ENCODE data around the gene ZFAND2B. TPM values are rescaled to one million over a fixed set of nuclear protein-coding genes. Genes with fewer than 3 reads are reported as not detected.

Gene ZFAND2B
- total RNA-seq, 1 experiment from 2014 or later, result 31.4 TPM

DNA sequence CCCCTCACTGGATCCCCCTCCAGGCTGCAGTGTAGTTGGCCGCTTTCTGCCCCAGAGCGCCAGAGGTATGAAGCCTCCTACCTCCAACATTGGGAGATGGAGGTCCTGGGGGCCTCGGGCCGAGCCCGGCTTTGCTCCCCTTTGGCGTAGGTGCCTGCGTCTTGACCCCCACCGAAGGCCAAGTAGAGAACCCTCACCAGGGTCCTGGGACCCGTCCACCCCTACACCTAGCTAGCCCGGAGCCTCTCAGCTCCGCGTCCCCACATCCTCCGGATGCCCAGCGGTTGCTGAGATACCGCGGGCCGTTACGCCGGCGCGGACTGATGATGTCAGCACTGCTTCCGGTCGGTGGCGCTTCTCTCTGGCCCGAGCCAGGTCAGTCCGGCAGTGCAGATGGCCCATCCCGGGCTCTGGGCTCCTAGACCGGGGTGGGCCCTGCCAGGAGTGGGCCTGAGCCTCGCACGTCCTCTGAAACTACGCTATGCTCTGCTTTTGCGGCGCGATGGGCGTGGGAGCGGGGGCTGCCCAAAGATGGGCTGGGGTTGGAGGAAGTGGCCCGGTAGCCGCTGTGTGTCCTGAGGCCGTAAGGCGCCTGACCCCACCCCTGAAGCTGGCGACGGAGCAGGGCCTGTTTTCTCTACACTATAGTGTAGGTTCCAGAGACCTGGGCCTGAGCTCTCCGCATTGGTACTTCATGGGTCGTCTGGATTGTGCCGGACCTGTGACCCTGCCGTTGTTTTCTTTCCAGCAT is 38.7 kb downstream of the ZFAND2B start, which contains the start of the genes GLB1L and STK16:
TSS of gene GLB1L (minus strand) at position 297 of the 751 bp plus-strand sequence. CDS start 1,871 bp downstream, outside the sequence.
TSS of gene STK16 (plus strand) at position 332 of the 751 bp plus-strand sequence. CDS start 521 bp downstream, outside the sequence.
- ChIA-PET RAD21 (ENCODE audit: low non-redundant PET in 1 of 2, low total read pairs in 2 of 2, uncharacterized antibody in 2 of 2, unreplicated experiment in 2 of 2) (no interaction called here), CTCF (interaction anchor here (0.6 to 2.6 kb wide), 4 partner anchors 34 to 598 kb away, joined by 3 to 19 read pairs (median 3); partner anchors contain the start of gene DNAJB2), POLR2A (interaction anchor here (0.8 to 2.5 kb wide), 4 partner anchors 9 to 29 kb away, joined by 3 to 8 read pairs (median 7); partner anchors contain the start of genes ANKZF1, ATG9A and TUBA4A)
- Histone ChIP-seq H3K4me3 (replicated peaks in 1 of 2; ENCODE audit: low read depth in 1 of 2, low read length in 2 of 2) (peak within 1 kb of the TSS; percentile 80 to 96), H3K4me1 (ENCODE audit: control insufficient read depth in 1 of 2, insufficient read depth in 2 of 2, low read length in 2 of 2) (peaks cover 27 to 39% of the 10 kb centered on the region in 2 experiments), H3K9me3 (ENCODE audit: control insufficient read depth in 1 of 2, insufficient read depth in 1 of 2, low read depth in 1 of 2, low read length in 2 of 2) (no peaks in the 10 kb centered on the region), H2AFZ (ENCODE audit: low read depth, low read length, poor library complexity, severe bottlenecking) (peak within 1 kb of the TSS; percentile 17), H3K9me2 (ENCODE audit: insufficient read depth) (no peaks in the 10 kb centered on the region), H4K20me1 (ENCODE audit: insufficient read depth) (no peaks in the 10 kb centered on the region), H3K9ac (ENCODE audit: low read length) (peak within 1 kb of the TSS; percentile 82), H3K4me2 (ENCODE audit: low read length) (peak within 1 kb of the TSS; percentile 87), H3K27me3 (ENCODE audit: insufficient read depth, low read length) (no peaks in the 10 kb centered on the region), H3K27ac (ENCODE audit: low read depth, low read length) (peak within 1 kb of the TSS; percentile 79), H3K79me2 (ENCODE audit: insufficient read depth, low read length) (peaks cover 14% of the 10 kb centered on the region; the same call in 1 of the 2 replicates), H3K36me3 (ENCODE audit: control insufficient read depth in 1 of 2, insufficient read depth in 2 of 2, low read length in 2 of 2) (peaks cover 0 to 5% of the 10 kb centered on the region in 2 experiments; a peak in 2 of 4 replicates)
- intact Hi-C loops (cut with micrococcal nuclease), result no loop called here
- BruUV-seq (replicated peaks), result TSS peak; percentile 77
- DNase-seq (ENCODE audit: low read depth, low spot score) (peak; percentile 83), ATAC-seq (peak; percentile 90)
- no peak for TF ChIP-seq ZNF274 (IDR thresholded peaks at IDR 0.05; ENCODE audit: low read depth, low read length)
- TF ChIP-seq, protein P1, sequence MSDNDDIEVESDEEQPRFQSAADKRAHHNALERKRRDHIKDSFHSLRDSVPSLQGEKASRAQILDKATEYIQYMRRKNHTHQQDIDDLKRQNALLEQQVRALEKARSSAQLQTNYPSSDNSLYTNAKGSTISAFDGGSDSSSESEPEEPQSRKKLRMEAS (IDR thresholded peaks at IDR 0.05), result no peak
- TF ChIP-seq ELF1 (IDR thresholded peaks at IDR 0.05; ENCODE audit: borderline replicate concordance, low read depth), result no peak
- no peak for TF ChIP-seq TCF7L2 (IDR thresholded peaks at IDR 0.05; ENCODE audit: borderline replicate concordance, extremely low read depth, insufficient read depth, insufficient read length)
- TF ChIP-seq, protein P2, sequence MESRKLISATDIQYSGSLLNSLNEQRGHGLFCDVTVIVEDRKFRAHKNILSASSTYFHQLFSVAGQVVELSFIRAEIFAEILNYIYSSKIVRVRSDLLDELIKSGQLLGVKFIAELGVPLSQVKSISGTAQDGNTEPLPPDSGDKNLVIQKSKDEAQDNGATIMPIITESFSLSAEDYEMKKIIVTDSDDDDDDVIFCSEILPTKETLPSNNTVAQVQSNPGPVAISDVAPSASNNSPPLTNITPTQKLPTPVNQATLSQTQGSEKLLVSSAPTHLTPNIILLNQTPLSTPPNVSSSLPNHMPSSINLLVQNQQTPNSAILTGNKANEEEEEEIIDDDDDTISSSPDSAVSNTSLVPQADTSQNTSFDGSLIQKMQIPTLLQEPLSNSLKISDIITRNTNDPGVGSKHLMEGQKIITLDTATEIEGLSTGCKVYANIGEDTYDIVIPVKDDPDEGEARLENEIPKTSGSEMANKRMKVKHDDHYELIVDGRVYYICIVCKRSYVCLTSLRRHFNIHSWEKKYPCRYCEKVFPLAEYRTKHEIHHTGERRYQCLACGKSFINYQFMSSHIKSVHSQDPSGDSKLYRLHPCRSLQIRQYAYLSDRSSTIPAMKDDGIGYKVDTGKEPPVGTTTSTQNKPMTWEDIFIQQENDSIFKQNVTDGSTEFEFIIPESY (IDR thresholded peaks at IDR 0.05; ENCODE audit: extremely low read depth, insufficient replicate concordance, low read length), result peak; percentile 25
- TF ChIP-seq, protein P3, sequence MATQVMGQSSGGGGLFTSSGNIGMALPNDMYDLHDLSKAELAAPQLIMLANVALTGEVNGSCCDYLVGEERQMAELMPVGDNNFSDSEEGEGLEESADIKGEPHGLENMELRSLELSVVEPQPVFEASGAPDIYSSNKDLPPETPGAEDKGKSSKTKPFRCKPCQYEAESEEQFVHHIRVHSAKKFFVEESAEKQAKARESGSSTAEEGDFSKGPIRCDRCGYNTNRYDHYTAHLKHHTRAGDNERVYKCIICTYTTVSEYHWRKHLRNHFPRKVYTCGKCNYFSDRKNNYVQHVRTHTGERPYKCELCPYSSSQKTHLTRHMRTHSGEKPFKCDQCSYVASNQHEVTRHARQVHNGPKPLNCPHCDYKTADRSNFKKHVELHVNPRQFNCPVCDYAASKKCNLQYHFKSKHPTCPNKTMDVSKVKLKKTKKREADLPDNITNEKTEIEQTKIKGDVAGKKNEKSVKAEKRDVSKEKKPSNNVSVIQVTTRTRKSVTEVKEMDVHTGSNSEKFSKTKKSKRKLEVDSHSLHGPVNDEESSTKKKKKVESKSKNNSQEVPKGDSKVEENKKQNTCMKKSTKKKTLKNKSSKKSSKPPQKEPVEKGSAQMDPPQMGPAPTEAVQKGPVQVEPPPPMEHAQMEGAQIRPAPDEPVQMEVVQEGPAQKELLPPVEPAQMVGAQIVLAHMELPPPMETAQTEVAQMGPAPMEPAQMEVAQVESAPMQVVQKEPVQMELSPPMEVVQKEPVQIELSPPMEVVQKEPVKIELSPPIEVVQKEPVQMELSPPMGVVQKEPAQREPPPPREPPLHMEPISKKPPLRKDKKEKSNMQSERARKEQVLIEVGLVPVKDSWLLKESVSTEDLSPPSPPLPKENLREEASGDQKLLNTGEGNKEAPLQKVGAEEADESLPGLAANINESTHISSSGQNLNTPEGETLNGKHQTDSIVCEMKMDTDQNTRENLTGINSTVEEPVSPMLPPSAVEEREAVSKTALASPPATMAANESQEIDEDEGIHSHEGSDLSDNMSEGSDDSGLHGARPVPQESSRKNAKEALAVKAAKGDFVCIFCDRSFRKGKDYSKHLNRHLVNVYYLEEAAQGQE (IDR thresholded peaks at IDR 0.05; ENCODE audit: low read depth), result no peak
- TF ChIP-seq SP1 (IDR thresholded peaks at IDR 0.05; ENCODE audit: low read depth), result no peak
- TF ChIP-seq CBX3 (IDR thresholded peaks at IDR 0.05; ENCODE audit: low read depth), result no peak
- TF ChIP-seq, protein P4, sequence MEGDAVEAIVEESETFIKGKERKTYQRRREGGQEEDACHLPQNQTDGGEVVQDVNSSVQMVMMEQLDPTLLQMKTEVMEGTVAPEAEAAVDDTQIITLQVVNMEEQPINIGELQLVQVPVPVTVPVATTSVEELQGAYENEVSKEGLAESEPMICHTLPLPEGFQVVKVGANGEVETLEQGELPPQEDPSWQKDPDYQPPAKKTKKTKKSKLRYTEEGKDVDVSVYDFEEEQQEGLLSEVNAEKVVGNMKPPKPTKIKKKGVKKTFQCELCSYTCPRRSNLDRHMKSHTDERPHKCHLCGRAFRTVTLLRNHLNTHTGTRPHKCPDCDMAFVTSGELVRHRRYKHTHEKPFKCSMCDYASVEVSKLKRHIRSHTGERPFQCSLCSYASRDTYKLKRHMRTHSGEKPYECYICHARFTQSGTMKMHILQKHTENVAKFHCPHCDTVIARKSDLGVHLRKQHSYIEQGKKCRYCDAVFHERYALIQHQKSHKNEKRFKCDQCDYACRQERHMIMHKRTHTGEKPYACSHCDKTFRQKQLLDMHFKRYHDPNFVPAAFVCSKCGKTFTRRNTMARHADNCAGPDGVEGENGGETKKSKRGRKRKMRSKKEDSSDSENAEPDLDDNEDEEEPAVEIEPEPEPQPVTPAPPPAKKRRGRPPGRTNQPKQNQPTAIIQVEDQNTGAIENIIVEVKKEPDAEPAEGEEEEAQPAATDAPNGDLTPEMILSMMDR (IDR thresholded peaks at IDR 0.05 in 2 of 3, conservative IDR thresholded peaks at IDR 0.05 in 1 of 3; ENCODE audit: borderline replicate concordance in 1 of 3, insufficient read depth in 1 of 3, low read depth in 2 of 3, low read length in 2 of 3), result no peak
- TF ChIP-seq FOSL1 (IDR thresholded peaks at IDR 0.05; ENCODE audit: low read depth), result no peak
- no peak for TF ChIP-seq EZH2 (IDR thresholded peaks at IDR 0.05)
- no peak for TF ChIP-seq SIN3A (IDR thresholded peaks at IDR 0.05; ENCODE audit: low read depth)
- TF ChIP-seq YY1 (IDR thresholded peaks at IDR 0.05; ENCODE audit: extremely low read depth, insufficient replicate concordance, low read depth, low read length), result peak; percentile 38
- no peak for TF ChIP-seq JUND (IDR thresholded peaks at IDR 0.05)
- TF ChIP-seq, protein P5, sequence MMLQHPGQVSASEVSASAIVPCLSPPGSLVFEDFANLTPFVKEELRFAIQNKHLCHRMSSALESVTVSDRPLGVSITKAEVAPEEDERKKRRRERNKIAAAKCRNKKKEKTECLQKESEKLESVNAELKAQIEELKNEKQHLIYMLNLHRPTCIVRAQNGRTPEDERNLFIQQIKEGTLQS (IDR thresholded peaks at IDR 0.05), result no peak
- no peak for TF ChIP-seq EGR1 (IDR thresholded peaks at IDR 0.05; ENCODE audit: low read depth)
- no peak for TF ChIP-seq SRF (IDR thresholded peaks at IDR 0.05; ENCODE audit: low read depth)
- TF ChIP-seq EZH2phosphoT487 (IDR thresholded peaks at IDR 0.05; ENCODE audit: borderline replicate concordance), result no peak
